AML-193 (cell line): ENCODE data around the gene REM1.
"Not testable (repeated sequence)": the region's sequence is repeated elsewhere in the genome, so short reads cannot be mapped to it uniquely, and the experiment has no call there.

ENCODE experiments used
- DNase-seq, 2 experiments: peaks; one replicate each; lab custom pipeline; 2025; lab: John Stamatoyannopoulos, UW

REM1 gene

GRCh38 chr20:31474758-31475427 is at the start of gene REM1, which contains the start of gene DEFB124:
TSS of gene REM1 (plus strand) at chr20:31475288. CDS start at chr20:31476446, 1,158 bp downstream.
TSS of gene DEFB124 (minus strand) at chr20:31475127. CDS start at chr20:31473013, 2,114 bp downstream.
- no peak for DNase-seq

- DNase-seq: no peak
Measured at GRCh38 chr20:31425797-31426196, 49.3 kb upstream of the REM1 start.

- not testable (repeated sequence) for DNase-seq
Measured at GRCh38 chr20:31426891-31427551, 48.1 kb upstream of the REM1 start.

GRCh38 chr20:31427576-31427975 is 47.5 kb upstream of the REM1 start:
- not testable (repeated sequence) for DNase-seq

- DNase-seq: no peak
Measured at GRCh38 chr20:31430568-31431115, 44.4 kb upstream of the REM1 start.

- DNase-seq: no peak
Measured at GRCh38 chr20:31440012-31440659, 35.0 kb upstream of the REM1 start, which contains the start of gene DEFB123. TSS of gene DEFB123 (plus strand) at chr20:31440632. CDS start at chr20:31440699, 67 bp downstream.

GRCh38 chr20:31446084-31446819 is 28.8 kb upstream of the REM1 start:
- no peak for DNase-seq

- DNase-seq: no peak
Measured at GRCh38 chr20:31449511-31450414, 25.3 kb upstream of the REM1 start.

- no peak for DNase-seq
Measured at GRCh38 chr20:31452575-31452974, 22.5 kb upstream of the REM1 start.

- DNase-seq: no peak
Measured at GRCh38 chr20:31454361-31454760, 20.7 kb upstream of the REM1 start.

GRCh38 chr20:31470946-31471345 is 4.1 kb upstream of the REM1 start:
- not testable (repeated sequence) for DNase-seq

- DNase-seq: no peak
Measured at GRCh38 chr20:31472395-31473330, 2.4 kb upstream of the REM1 start.

- DNase-seq: no peak
Measured at GRCh38 chr20:31473331-31474096, 1.6 kb upstream of the REM1 start.

- no peak for DNase-seq
Measured at GRCh38 chr20:31474097-31474436, 1.0 kb upstream of the REM1 start.

- DNase-seq: no peak
Measured at GRCh38 chr20:31475472-31476293, 595 bp downstream of the REM1 start.

- no peak for DNase-seq
Measured at GRCh38 chr20:31476294-31476585, 1.2 kb downstream of the REM1 start.

- no peak for DNase-seq
Measured at GRCh38 chr20:31476643-31477215, 1.6 kb downstream of the REM1 start.

- no peak for DNase-seq
Measured at GRCh38 chr20:31484001-31484400, 8.9 kb downstream of the REM1 start.
